H9 (cell line): ENCODE results near the gene NDE1. TPM values are rescaled to one million over a fixed set of nuclear protein-coding genes. Genes with fewer than 3 reads are reported as not detected.

Experiments
- DNase-seq: peaks from one replicate; pipeline ENCODE4 v3.0.0-alpha.2; 2017
- H2AFZ ChIP-seq: one replicate; pipeline ENCODE4 v1.6.1; 2013; ENCODE audit warnings: mild to moderate bottlenecking, low read length, control low read depth, moderate library complexity
- H2AK5ac ChIP-seq: 2 replicates; pipeline ENCODE4 v1.6.1; 2013; ENCODE audit warnings: low read length, control low read depth, mixed read lengths; ENCODE audit not compliant: insufficient read length
- H2BK120ac ChIP-seq: one replicate; pipeline ENCODE4 v1.6.1; 2013; ENCODE audit warnings: low read depth, mild to moderate bottlenecking, low read length, control low read depth, inconsistent platforms; ENCODE audit not compliant: poor library complexity, severe bottlenecking
- H2BK12ac ChIP-seq: 2 replicates; pipeline ENCODE4 v1.6.1; 2013; ENCODE audit warnings: low read length, control low read depth, mixed read lengths, low read depth; ENCODE audit not compliant: insufficient read length
- H2BK15ac ChIP-seq: 2 replicates; pipeline ENCODE4 v1.6.1; 2013; ENCODE audit warnings: low read depth, low read length, control low read depth
- H2BK20ac ChIP-seq: one replicate; pipeline ENCODE4 v1.6.1; 2013; ENCODE audit warnings: low read depth, mild to moderate bottlenecking, low read length, control low read depth, inconsistent platforms; ENCODE audit not compliant: poor library complexity, severe bottlenecking
- H2BK5ac ChIP-seq: 2 replicates; pipeline ENCODE4 v1.6.1; 2013; ENCODE audit warnings: low read length, control low read depth, mixed read lengths; ENCODE audit not compliant: insufficient read length
- H3K14ac ChIP-seq: 2 replicates; pipeline ENCODE4 v1.6.1; 2013; ENCODE audit warnings: low read length, control low read depth; ENCODE audit not compliant: insufficient read depth
- H3K18ac ChIP-seq: 2 replicates; pipeline ENCODE4 v1.6.1; 2013; ENCODE audit warnings: low read depth, mild to moderate bottlenecking, mixed read lengths, low read length, control low read depth; ENCODE audit not compliant: insufficient read length
- H3K23ac ChIP-seq: 2 replicates; pipeline ENCODE4 v1.6.1; 2013; ENCODE audit warnings: low read length, control low read depth, mixed read lengths, low read depth; ENCODE audit not compliant: insufficient read length
- H3K23me2 ChIP-seq: 2 replicates; pipeline ENCODE4 v1.6.1; 2013; ENCODE audit warnings: low read depth, mild to moderate bottlenecking, mixed read lengths, low read length, control low read depth; ENCODE audit not compliant: insufficient read length, poor library complexity, severe bottlenecking
- H3K27ac ChIP-seq: 2 replicates; pipeline ENCODE4 v1.5.1; 2013; ENCODE audit warnings: low read length, control low read depth, mixed read lengths, low read depth; ENCODE audit not compliant: insufficient read length
- H3K27me3 ChIP-seq: 2 replicates; pipeline ENCODE4 v1.6.1; 2013; ENCODE audit warnings: low read length, control low read depth, inconsistent platforms; ENCODE audit not compliant: insufficient read depth
- H3K4ac ChIP-seq: 2 replicates; pipeline ENCODE4 v1.6.1; 2013; ENCODE audit warnings: low read depth, mild to moderate bottlenecking, control low read depth, inconsistent platforms, low read length, moderate library complexity
- H3K4me1 ChIP-seq: 2 replicates; pipeline ENCODE4 v1.6.1; 2013; ENCODE audit warnings: low read length, control low read depth, inconsistent platforms; ENCODE audit not compliant: insufficient read depth
- H3K4me2 ChIP-seq: 2 replicates; pipeline ENCODE4 v1.6.1; 2013; ENCODE audit warnings: low read length, control low read depth, mixed read lengths; ENCODE audit not compliant: insufficient read length, insufficient read depth
- H3K56ac ChIP-seq: 2 replicates; pipeline ENCODE4 v1.6.1; 2013; ENCODE audit warnings: low read depth, mild to moderate bottlenecking, mixed read lengths, low read length, control low read depth; ENCODE audit not compliant: insufficient read length
- H3K79me1 ChIP-seq: 2 replicates; pipeline ENCODE4 v1.6.1; 2013; ENCODE audit warnings: low read depth, mild to moderate bottlenecking, moderate library complexity, low read length, control low read depth, inconsistent platforms; ENCODE audit not compliant: insufficient read depth, poor library complexity, severe bottlenecking
- H3K79me2 ChIP-seq: 2 replicates; pipeline ENCODE4 v1.6.1; 2013; ENCODE audit warnings: low read length, control low read depth, inconsistent platforms; ENCODE audit not compliant: insufficient read depth
- H3K9ac ChIP-seq: 2 replicates; pipeline ENCODE4 v1.6.1; 2013; ENCODE audit warnings: low read length, control low read depth, mixed read lengths; ENCODE audit not compliant: insufficient read length; ENCODE audit errors: extremely low read depth
- H3K9me3 ChIP-seq: one replicate; pipeline ENCODE4 v1.6.1; 2013; ENCODE audit warnings: low read depth, low read length, inconsistent platforms; ENCODE audit not compliant: control insufficient read depth
- H3T11ph ChIP-seq: one replicate; pipeline ENCODE4 v1.6.1; 2013; ENCODE audit warnings: mild to moderate bottlenecking, low read length, control low read depth, inconsistent platforms
- H4K20me1 ChIP-seq: one replicate; pipeline ENCODE4 v1.6.1; 2013; ENCODE audit not compliant: control insufficient read depth, insufficient read length, insufficient read depth
- H4K5ac ChIP-seq: 2 replicates; pipeline ENCODE4 v1.6.1; 2013; ENCODE audit warnings: low read depth, mild to moderate bottlenecking, mixed read lengths, low read length, control low read depth; ENCODE audit not compliant: insufficient read length
- H4K8ac ChIP-seq: replicated peaks from 2 replicates; pipeline ENCODE4 v1.6.1; 2013; ENCODE audit warnings: low read length, control low read depth, mixed read lengths, low read depth; ENCODE audit not compliant: insufficient read length
- H4K91ac ChIP-seq: 2 replicates; pipeline ENCODE4 v1.6.1; 2013; ENCODE audit warnings: low read depth, mild to moderate bottlenecking, moderate library complexity, mixed read lengths, low read length, control low read depth; ENCODE audit not compliant: insufficient read length
- H3K27ac Mint-ChIP-seq, 3 experiments: 2 replicates in 2 of 3; 3 replicates in 1 of 3; pipeline ENCODE4 v1.8.0; 2020 to 2021; ENCODE audit warnings: mixed read lengths in 3 of 3, mild to moderate bottlenecking in 1 of 3, moderate library complexity in 1 of 3
- H3K27me3 Mint-ChIP-seq: 2 replicates; pipeline ENCODE4 v1.8.0; 2021; ENCODE audit warnings: low read depth, mild to moderate bottlenecking, moderate library complexity, mixed read lengths
- H3K36me3 Mint-ChIP-seq, 3 experiments: 2 replicates in 2 of 3; 3 replicates in 1 of 3; pipeline ENCODE4 v1.8.0; 2020 to 2021; ENCODE audit warnings: low read depth in 3 of 3, mixed read lengths in 3 of 3; ENCODE audit not compliant: insufficient read depth in 1 of 3
- H3K4me1 Mint-ChIP-seq, 2 experiments: 2 replicates each; pipeline ENCODE4 v1.8.0; 2020; ENCODE audit warnings: mixed read lengths in 2 of 2
- H3K4me3 Mint-ChIP-seq, 2 experiments: 2 replicates in 1 of 2; 3 replicates in 1 of 2; pipeline ENCODE4 v1.8.0; 2020 to 2021; ENCODE audit warnings: mild to moderate bottlenecking in 2 of 2, mixed read lengths in 2 of 2, moderate library complexity in 1 of 2
- H3K9me3 Mint-ChIP-seq, 2 experiments: 2 replicates in 1 of 2; 3 replicates in 1 of 2; pipeline ENCODE4 v1.8.0; 2020; ENCODE audit warnings: mild to moderate bottlenecking in 2 of 2, mixed read lengths in 2 of 2, moderate library complexity in 1 of 2
- WGBS: extraction: QIAGEN DNeasy Blood & Tissue Kit; methylation state at CpG from one replicate; pipeline ENCODE4 v1.1.7; 2013; ENCODE audit warnings: missing lambda C conversion rate, low lambda C conversion rate, mixed read lengths; ENCODE audit not compliant: insufficient read length; ENCODE audit errors: extremely low coverage; 5-methylcytosine and 5-hydroxymethylcytosine counted together
- total RNA-seq: library from RNA; stranded (reverse); gene quantifications from 2 replicates; pipeline ENCODE4 v1.2.1, GENCODE V29; 2021
- TF ChIP-seq, protein P1 (sequence below): fragments of 200-600 bp; sonication (generic); conservative IDR thresholded peaks from 3 replicates; pipeline ENCODE4 v1.8.0; 2021; ENCODE audit warnings: antibody characterized with exemption, mild to moderate bottlenecking

NDE1 gene
- total RNA-seq, 1 experiment from 2014 or later = 49.6 TPM

DNA sequence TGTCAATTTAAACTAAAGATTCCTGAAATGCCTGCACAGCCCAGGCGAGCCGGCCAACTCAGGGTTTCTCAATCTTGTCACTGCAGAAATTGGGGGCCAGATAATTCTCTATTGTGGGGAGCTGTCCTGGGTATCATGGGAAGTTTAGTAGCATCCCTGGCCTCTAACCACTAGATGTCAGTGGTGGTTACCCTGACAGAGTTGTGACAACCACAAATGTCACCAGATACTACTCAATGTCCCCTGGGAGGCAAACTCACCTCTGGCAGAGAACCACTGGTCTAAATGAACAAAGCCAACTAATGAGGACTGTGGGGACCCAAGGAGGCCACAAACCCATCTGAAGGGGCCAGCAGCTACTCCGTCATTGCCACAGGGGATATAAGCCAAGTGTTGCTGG, 115.8 kb downstream of the NDE1 start:
- H3K9me3 ChIP-seq = no peaks in the 10 kb centered on the region
- H3K27ac Mint-ChIP-seq = no peak overlapping the region
- no peak overlapping the region for H2BK15ac ChIP-seq
- no peaks in the 10 kb centered on the region for H3K79me1 ChIP-seq
- H3K27ac ChIP-seq = no peak overlapping the region
- H3K9me3 Mint-ChIP-seq = no peaks in the 10 kb centered on the region
- H4K8ac ChIP-seq = no peak overlapping the region
- no peak overlapping the region for H3K4ac ChIP-seq
- no peak overlapping the region for H3T11ph ChIP-seq
- H4K91ac ChIP-seq = no peak overlapping the region
- no peak overlapping the region for H3K4me3 Mint-ChIP-seq
- H3K18ac ChIP-seq = no peak overlapping the region
- H3K23ac ChIP-seq = no peak overlapping the region
- H3K27me3 ChIP-seq = no peaks in the 10 kb centered on the region
- H3K36me3 Mint-ChIP-seq = no peaks in the 10 kb centered on the region
- no peak overlapping the region for H3K4me2 ChIP-seq
- H3K9ac ChIP-seq = no peak overlapping the region
- H2BK120ac ChIP-seq = no peak overlapping the region
- H2BK5ac ChIP-seq = no peak overlapping the region
- no peaks in the 10 kb centered on the region for H3K23me2 ChIP-seq
- TF ChIP-seq, protein P1, sequence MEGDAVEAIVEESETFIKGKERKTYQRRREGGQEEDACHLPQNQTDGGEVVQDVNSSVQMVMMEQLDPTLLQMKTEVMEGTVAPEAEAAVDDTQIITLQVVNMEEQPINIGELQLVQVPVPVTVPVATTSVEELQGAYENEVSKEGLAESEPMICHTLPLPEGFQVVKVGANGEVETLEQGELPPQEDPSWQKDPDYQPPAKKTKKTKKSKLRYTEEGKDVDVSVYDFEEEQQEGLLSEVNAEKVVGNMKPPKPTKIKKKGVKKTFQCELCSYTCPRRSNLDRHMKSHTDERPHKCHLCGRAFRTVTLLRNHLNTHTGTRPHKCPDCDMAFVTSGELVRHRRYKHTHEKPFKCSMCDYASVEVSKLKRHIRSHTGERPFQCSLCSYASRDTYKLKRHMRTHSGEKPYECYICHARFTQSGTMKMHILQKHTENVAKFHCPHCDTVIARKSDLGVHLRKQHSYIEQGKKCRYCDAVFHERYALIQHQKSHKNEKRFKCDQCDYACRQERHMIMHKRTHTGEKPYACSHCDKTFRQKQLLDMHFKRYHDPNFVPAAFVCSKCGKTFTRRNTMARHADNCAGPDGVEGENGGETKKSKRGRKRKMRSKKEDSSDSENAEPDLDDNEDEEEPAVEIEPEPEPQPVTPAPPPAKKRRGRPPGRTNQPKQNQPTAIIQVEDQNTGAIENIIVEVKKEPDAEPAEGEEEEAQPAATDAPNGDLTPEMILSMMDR = peak; percentile 75
- H3K56ac ChIP-seq = no peak overlapping the region
- H3K4me1 ChIP-seq = no peaks in the 10 kb centered on the region
- H3K14ac ChIP-seq = no peak overlapping the region
- H2BK12ac ChIP-seq = no peak overlapping the region
- no peak overlapping the region for H2BK20ac ChIP-seq
- no peak overlapping the region for H2AK5ac ChIP-seq
- H3K79me2 ChIP-seq = no peaks in the 10 kb centered on the region
- no peaks in the 10 kb centered on the region for H4K20me1 ChIP-seq
- peaks cover 10 to 12% of the 10 kb centered on the region in 2 experiments for H3K4me1 Mint-ChIP-seq
- no peaks in the 10 kb centered on the region; the same call in 1 of the 2 replicates for H3K27me3 Mint-ChIP-seq
- H2AFZ ChIP-seq = no peak overlapping the region
- no peak overlapping the region for H4K5ac ChIP-seq
- no CpG with 5 or more reads among the region's 3 CpGs for WGBS
- DNase-seq = peak; percentile 46
